Germinal center (tissue), 1 donor: ENCODE results near the gene CBFA2T3.

ENCODE experiments used
- DNase-seq: peaks from one replicate; pipeline ENCODE4 v3.0.0; 2012; ENCODE audit warnings: mixed read lengths, low spot score

The CBFA2T3 gene

GRCh38 chr16:88888461-88889387 lies 88.3 kb downstream of the CBFA2T3 start:
- no peak for DNase-seq

GRCh38 chr16:88888057-88888456 lies 89.0 kb downstream of the CBFA2T3 start:
- no peak for DNase-seq

- DNase-seq = no peak
Measured at GRCh38 chr16:88886845-88887521, 90.0 kb downstream of the CBFA2T3 start.

GRCh38 chr16:88886420-88886844 lies 90.6 kb downstream of the CBFA2T3 start:
- no peak for DNase-seq

GRCh38 chr16:88885693-88886280 lies 91.2 kb downstream of the CBFA2T3 start:
- DNase-seq = no peak

- no peak for DNase-seq
Measured at GRCh38 chr16:88884569-88885271, 92.3 kb downstream of the CBFA2T3 start.

- DNase-seq = no peak
Measured at GRCh38 chr16:88883946-88884345, 93.1 kb downstream of the CBFA2T3 start.

- no peak for DNase-seq
Measured at GRCh38 chr16:88883117-88883895, 93.7 kb downstream of the CBFA2T3 start.

- no peak for DNase-seq
Measured at GRCh38 chr16:88882358-88883030, 94.5 kb downstream of the CBFA2T3 start.

GRCh38 chr16:88881675-88882357 lies 95.2 kb downstream of the CBFA2T3 start:
- DNase-seq = no peak

- DNase-seq = no peak
Measured at GRCh38 chr16:88881007-88881615, 95.9 kb downstream of the CBFA2T3 start.

- DNase-seq = no peak
Measured at GRCh38 chr16:88880226-88881006, 96.6 kb downstream of the CBFA2T3 start.

GRCh38 chr16:88879788-88880055 lies 97.3 kb downstream of the CBFA2T3 start:
- DNase-seq = no peak

GRCh38 chr16:88878967-88879787 lies 97.8 kb downstream of the CBFA2T3 start:
- no peak for DNase-seq

GRCh38 chr16:88878356-88878755 lies 98.7 kb downstream of the CBFA2T3 start:
- no peak for DNase-seq

- no peak for DNase-seq
Measured at GRCh38 chr16:88877564-88878289, 99.3 kb downstream of the CBFA2T3 start.

- DNase-seq = no peak
Measured at GRCh38 chr16:88876942-88877526, 100.0 kb downstream of the CBFA2T3 start.
